Vagina (tissue), 2 donors: ENCODE results near the gene PDK4.

Experiments used
- POLR2A ChIP-seq, 2 donors: fragments of 450-650 bp; IDR thresholded peaks; one replicate each; pipeline ENCODE4 v1.6.1; 2017; ENCODE audit warnings: antibody characterized with exemption in 2 of 2, mild to moderate bottlenecking in 2 of 2, moderate library complexity in 2 of 2
- TF ChIP-seq, protein P1 (sequence below), 3 experiments: fragments of 450-650 bp in 2 of 3; fragments of 200-600 bp in 1 of 3; sonication (generic) in 1 of 3; IDR thresholded peaks; one replicate each; pipeline ENCODE4 v1.5.1; 2017 to 2019; ENCODE audit warnings: antibody characterized with exemption in 3 of 3, mild to moderate bottlenecking in 2 of 3, moderate library complexity in 2 of 3

DNA sequence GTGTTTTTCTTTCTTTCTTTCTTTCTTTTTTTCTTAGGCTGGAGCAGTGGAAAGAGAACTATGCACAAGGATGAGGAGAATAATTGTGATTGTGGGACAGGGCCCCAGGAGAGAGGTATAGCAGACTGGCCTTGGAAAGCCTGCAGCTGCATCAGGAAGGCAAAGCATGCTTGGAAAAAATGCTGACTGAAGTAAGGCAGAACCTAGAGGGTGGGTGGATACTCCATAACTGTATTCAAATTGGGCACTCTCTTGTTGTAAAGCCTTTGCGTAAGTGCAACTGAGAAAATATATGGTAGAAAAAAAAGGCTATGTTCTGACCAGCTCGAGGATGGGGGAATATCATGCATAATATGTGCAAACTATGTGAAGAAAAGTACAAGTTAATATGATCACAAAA lies 39.5 kb downstream of the PDK4 start:
- TF ChIP-seq, protein P1, sequence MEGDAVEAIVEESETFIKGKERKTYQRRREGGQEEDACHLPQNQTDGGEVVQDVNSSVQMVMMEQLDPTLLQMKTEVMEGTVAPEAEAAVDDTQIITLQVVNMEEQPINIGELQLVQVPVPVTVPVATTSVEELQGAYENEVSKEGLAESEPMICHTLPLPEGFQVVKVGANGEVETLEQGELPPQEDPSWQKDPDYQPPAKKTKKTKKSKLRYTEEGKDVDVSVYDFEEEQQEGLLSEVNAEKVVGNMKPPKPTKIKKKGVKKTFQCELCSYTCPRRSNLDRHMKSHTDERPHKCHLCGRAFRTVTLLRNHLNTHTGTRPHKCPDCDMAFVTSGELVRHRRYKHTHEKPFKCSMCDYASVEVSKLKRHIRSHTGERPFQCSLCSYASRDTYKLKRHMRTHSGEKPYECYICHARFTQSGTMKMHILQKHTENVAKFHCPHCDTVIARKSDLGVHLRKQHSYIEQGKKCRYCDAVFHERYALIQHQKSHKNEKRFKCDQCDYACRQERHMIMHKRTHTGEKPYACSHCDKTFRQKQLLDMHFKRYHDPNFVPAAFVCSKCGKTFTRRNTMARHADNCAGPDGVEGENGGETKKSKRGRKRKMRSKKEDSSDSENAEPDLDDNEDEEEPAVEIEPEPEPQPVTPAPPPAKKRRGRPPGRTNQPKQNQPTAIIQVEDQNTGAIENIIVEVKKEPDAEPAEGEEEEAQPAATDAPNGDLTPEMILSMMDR (IDR thresholded peaks at IDR 0.05) = no peak
- no peak for TF ChIP-seq POLR2A (IDR thresholded peaks at IDR 0.05)
